Transverse colon (tissue), 4 donors: ENCODE measurements around the gene HMGXB3. TPM values are rescaled to one million over a fixed set of nuclear protein-coding genes. Genes with fewer than 3 reads are reported as not detected.

ENCODE experiments used
- DNase-seq: peaks from one replicate; pipeline ENCODE4 v3.0.0-alpha.2; 2019
- H3K27ac ChIP-seq, 4 donors: fragments of 200-600 bp; sonication (generic); 2 replicates each; pipeline ENCODE4 v1.5.1; 2016 to 2018; ENCODE audit warnings: inconsistent platforms in 4 of 4
- H3K27me3 ChIP-seq: fragments of 200-600 bp; sonication (generic); 2 replicates; pipeline ENCODE4 v1.5.1; 2017; ENCODE audit warnings: inconsistent platforms
- H3K36me3 ChIP-seq, 4 donors: fragments of 200-600 bp; sonication (generic); 2 replicates each; pipeline ENCODE4 v1.5.1; 2017 to 2019; ENCODE audit warnings: inconsistent platforms in 4 of 4
- H3K4me1 ChIP-seq, 4 donors: fragments of 200-600 bp; sonication (generic); 2 replicates each; pipeline ENCODE4 v1.5.1; 2017 to 2020; ENCODE audit warnings: inconsistent platforms in 4 of 4
- H3K4me3 ChIP-seq, 4 donors: fragments of 200-600 bp; sonication (generic); 1 replicate in 1 of 4; 2 replicates in 3 of 4; pipeline versions ENCODE4 v1.5.1 to v1.6.1; 2017 to 2019; ENCODE audit warnings: inconsistent platforms in 4 of 4
- H3K9me3 ChIP-seq, 2 donors: fragments of 200-600 bp; sonication (generic); 2 replicates each; pipeline ENCODE4 v1.5.1; 2017 to 2019; ENCODE audit warnings: inconsistent platforms in 2 of 2
- EP300 ChIP-seq: sonication (generic); formaldehyde crosslinking; IDR thresholded peaks from one replicate; pipeline ENCODE4 v1.6.1; 2017; ENCODE audit warnings: antibody characterized with exemption, low read depth
- POLR2A ChIP-seq: fragments of 450-650 bp; IDR thresholded peaks from one replicate; pipeline ENCODE4 v1.6.1; 2016; ENCODE audit warnings: antibody characterized with exemption, mild to moderate bottlenecking, moderate library complexity
- POLR2AphosphoS5 ChIP-seq, 3 donors: sonication (generic); formaldehyde crosslinking; IDR thresholded peaks; one replicate each; pipeline ENCODE4 v1.6.1; 2016; ENCODE audit warnings: antibody characterized with exemption in 3 of 3
- WGBS, 2 donors: methylation state at CpG; one replicate each; pipeline ENCODE4 v1.1.5; 2018; ENCODE audit warnings: low coverage in 1 of 2; 5-methylcytosine and 5-hydroxymethylcytosine counted together
- in situ Hi-C, 4 donors: fragments of 200-750 bp; cut with MboI; loops; one replicate each; pipeline versions ENCODE4 v1.15.0 to v1.15.1; 2017; ENCODE audit warnings: low sequenced_read_pairs in 3 of 4, low pct_ligation_motif_present in 1 of 4, low pct_unique_long_range_greater_than_20kb in 1 of 4
- intact Hi-C: fragments of 100-400 bp; cut with DNase I; formaldehyde crosslinking; loops from one replicate; pipeline ENCODE4 v1.15.1; 2023; ENCODE audit warnings: low total_unique reads
- total RNA-seq, 4 donors: library from RNA; depleted of rRNA; stranded (reverse); fragments of >200 nt; gene quantifications; one replicate each; pipeline ENCODE4 v1.1.0, GENCODE V29; 2016
- TF ChIP-seq, protein P1 (sequence below), 5 experiments: fragments of 200-600 bp in 3 of 5; fragments of 450-650 bp in 2 of 5; sonication (generic) in 3 of 5; IDR thresholded peaks; 1 replicate in 2 of 5; 2 replicates in 3 of 5; pipeline ENCODE4 v1.5.1; 2016 to 2017; ENCODE audit warnings: antibody characterized with exemption in 5 of 5, inconsistent platforms in 3 of 5, mild to moderate bottlenecking in 2 of 5, moderate library complexity in 1 of 5

Gene HMGXB3
- total RNA-seq, 4 donors from 2014 or later: 29.9 to 93.5 (median 38.1) TPM

DNA sequence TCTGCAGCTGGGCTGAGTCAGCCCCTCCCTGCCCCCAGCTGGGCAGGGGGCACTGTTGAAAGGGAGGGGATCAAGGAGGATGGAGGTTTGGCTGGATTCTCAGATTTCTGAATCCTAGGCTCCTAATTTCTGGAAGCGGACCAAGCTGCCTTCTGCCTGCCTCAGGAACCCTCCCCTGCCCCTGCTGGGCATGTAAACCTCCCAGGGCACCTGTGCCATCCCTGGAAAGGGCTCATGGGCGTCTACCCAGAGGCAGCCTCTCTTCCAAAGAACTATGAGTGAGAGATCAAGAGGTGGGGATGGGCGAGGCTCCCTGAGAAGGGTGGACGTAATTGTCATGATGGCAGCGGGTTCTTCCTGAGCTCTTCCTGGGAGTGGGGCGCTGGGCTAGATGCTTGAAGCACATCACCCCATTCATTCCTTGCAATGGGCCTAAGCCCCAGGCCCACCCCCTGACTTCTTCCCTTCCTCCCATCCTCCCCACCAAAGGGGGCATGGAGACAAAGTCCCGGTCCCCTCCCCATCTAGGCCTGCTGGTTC is 64.2 kb downstream of the HMGXB3 start:
- WGBS, 2 donors: 71 to 79% methylated on average over 3 to 7 of the region's 7 CpGs
- Histone ChIP-seq H3K9me3 (no peaks in the 10 kb centered on the region), H3K4me3 (no peak overlapping the region), H3K36me3 (no peaks in the 10 kb centered on the region), H3K27me3 (no peaks in the 10 kb centered on the region), H3K27ac (peak overlapping the region in 2 of 4 donors; percentile 30 to 52), H3K4me1 (peaks cover 0 to 6% (median 0%) of the 10 kb centered on the region in 4 donors)
- intact Hi-C loops: no loop called here
- in situ Hi-C loops: no loop called here
- TF ChIP-seq, protein P1, sequence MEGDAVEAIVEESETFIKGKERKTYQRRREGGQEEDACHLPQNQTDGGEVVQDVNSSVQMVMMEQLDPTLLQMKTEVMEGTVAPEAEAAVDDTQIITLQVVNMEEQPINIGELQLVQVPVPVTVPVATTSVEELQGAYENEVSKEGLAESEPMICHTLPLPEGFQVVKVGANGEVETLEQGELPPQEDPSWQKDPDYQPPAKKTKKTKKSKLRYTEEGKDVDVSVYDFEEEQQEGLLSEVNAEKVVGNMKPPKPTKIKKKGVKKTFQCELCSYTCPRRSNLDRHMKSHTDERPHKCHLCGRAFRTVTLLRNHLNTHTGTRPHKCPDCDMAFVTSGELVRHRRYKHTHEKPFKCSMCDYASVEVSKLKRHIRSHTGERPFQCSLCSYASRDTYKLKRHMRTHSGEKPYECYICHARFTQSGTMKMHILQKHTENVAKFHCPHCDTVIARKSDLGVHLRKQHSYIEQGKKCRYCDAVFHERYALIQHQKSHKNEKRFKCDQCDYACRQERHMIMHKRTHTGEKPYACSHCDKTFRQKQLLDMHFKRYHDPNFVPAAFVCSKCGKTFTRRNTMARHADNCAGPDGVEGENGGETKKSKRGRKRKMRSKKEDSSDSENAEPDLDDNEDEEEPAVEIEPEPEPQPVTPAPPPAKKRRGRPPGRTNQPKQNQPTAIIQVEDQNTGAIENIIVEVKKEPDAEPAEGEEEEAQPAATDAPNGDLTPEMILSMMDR (IDR thresholded peaks at IDR 0.05): no peak
- TF ChIP-seq EP300 (no peak), POLR2A (no peak), POLR2AphosphoS5 (IDR thresholded peaks at IDR 0.05) (no peak)
- no peak for DNase-seq

DNA sequence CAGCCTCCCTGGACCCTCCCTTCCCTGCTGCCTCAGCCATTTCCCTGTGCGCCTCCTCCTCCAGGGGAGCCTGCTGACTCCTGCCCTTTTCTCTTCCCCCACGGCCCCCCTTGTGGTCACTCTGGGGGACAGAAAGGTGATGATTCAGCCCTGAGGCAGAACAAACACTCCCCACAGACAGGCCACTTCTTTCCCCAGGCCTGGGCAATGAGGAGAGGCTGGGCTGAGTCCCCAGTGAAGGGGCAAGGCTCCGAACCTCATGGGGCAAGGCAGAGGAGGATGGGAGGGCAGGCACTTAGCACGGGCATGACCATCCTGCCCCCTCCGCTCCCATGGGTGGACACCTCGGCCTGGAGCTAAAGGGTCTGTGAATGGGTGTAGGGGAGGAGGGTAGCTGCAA is 64.8 kb downstream of the HMGXB3 start:
- no peak for TF ChIP-seq POLR2A
- TF ChIP-seq EP300: no peak
- TF ChIP-seq, protein P1 (IDR thresholded peaks at IDR 0.05): no peak
- TF ChIP-seq POLR2AphosphoS5 (IDR thresholded peaks at IDR 0.05): no peak
- no peaks in the 10 kb centered on the region for H3K9me3 ChIP-seq
- H3K4me1 ChIP-seq: peaks cover 0 to 6% (median 0%) of the 10 kb centered on the region in 4 donors
- H3K27me3 ChIP-seq: no peaks in the 10 kb centered on the region
- 67% methylated on average over 6 of the region's 6 CpGs; no CpG with 5 or more reads in 1 of the 2 donors for WGBS, 2 donors
- no peaks in the 10 kb centered on the region for H3K36me3 ChIP-seq
- H3K4me3 ChIP-seq: no peak overlapping the region
- H3K27ac ChIP-seq: peak overlapping the region; percentile 18 to 52 (median 38)
- intact Hi-C loops (no loop called here), in situ Hi-C loops (no loop called here)
- peak; percentile 40 for DNase-seq

DNA sequence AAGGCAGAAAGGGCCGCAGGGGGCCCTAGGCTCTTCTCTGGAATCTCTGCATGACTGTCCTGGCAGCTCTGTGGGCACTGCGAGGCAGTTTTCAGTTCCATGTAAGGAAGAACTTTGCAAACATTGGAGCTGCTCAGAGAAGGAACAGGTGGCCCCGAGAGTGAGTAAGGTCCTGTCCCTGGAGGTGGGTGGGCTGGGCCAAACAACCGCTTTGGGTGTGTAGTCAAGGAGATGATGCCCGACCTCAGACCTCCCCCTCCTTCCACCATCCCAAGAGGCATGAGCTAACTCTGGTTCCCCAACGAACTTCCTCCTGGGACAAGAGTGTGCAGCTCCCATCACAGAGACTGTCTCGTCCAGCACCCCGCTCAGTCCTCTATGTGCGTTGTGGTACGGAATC is 65.3 kb downstream of the HMGXB3 start:
- intact Hi-C loops (no loop called here), in situ Hi-C loops (no loop called here)
- DNase-seq: no peak
- TF ChIP-seq, protein P1 (IDR thresholded peaks at IDR 0.05): no peak
- TF ChIP-seq POLR2AphosphoS5 (IDR thresholded peaks at IDR 0.05) (no peak), POLR2A (no peak), EP300 (no peak)
- no peaks in the 10 kb centered on the region for H3K9me3 ChIP-seq
- peaks cover 0 to 6% (median 0%) of the 10 kb centered on the region in 4 donors for H3K4me1 ChIP-seq
- H3K27ac ChIP-seq: peak overlapping the region; percentile 18 to 52 (median 38)
- no peaks in the 10 kb centered on the region for H3K27me3 ChIP-seq
- no peaks in the 10 kb centered on the region for H3K36me3 ChIP-seq
- WGBS, 2 donors: 66% methylated on average over 10 of the region's 10 CpGs; no CpG with 5 or more reads in 1 of the 2 donors
- H3K4me3 ChIP-seq: no peak overlapping the region

DNA sequence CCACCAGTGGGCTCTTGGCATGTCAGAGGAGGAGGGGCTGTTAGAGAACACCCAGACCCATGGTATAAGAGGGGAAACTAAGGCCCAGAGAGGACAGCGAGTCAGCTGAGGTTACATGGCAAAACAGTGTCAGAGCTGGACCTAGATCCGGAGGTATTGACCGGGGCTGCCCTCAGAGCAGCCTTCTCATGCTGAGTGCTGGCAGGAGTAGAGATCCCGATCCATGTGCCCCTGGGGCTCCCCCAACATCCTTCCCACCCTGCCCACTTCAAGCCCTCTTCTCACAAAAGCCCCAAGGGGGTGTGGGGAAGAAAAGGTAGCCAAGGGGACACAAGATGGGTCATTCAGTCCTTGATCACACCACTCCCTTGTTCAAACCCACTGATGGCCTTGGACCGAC is 65.9 kb downstream of the HMGXB3 start:
- TF ChIP-seq EP300 (no peak), POLR2A (no peak), POLR2AphosphoS5 (IDR thresholded peaks at IDR 0.05) (no peak)
- TF ChIP-seq, protein P1 (IDR thresholded peaks at IDR 0.05): no peak
- no peak overlapping the region for H3K4me3 ChIP-seq
- H3K27ac ChIP-seq: peak overlapping the region in 1 of 4 donors; percentile 13
- in situ Hi-C loops (no loop called here), intact Hi-C loops (no loop called here)
- no peaks in the 10 kb centered on the region for H3K36me3 ChIP-seq
- WGBS, 2 donors: 83 to 93% methylated on average over 3 to 5 of the region's 5 CpGs
- DNase-seq: no peak
- peaks cover 0 to 6% (median 0%) of the 10 kb centered on the region in 4 donors for H3K4me1 ChIP-seq
- H3K27me3 ChIP-seq: no peaks in the 10 kb centered on the region
- H3K9me3 ChIP-seq: no peaks in the 10 kb centered on the region
